H9 (cell line): ENCODE results near the gene DIS3L2. TPM values are rescaled to one million over a fixed set of nuclear protein-coding genes. Genes with fewer than 3 reads are reported as not detected.

Source experiments
- DNase-seq: peaks from one replicate; pipeline ENCODE4 v3.0.0-alpha.2; 2017
- H2AFZ ChIP-seq: one replicate; pipeline ENCODE4 v1.6.1; 2013; ENCODE audit warnings: mild to moderate bottlenecking, low read length, control low read depth, moderate library complexity
- H2AK5ac ChIP-seq: 2 replicates; pipeline ENCODE4 v1.6.1; 2013; ENCODE audit warnings: low read length, control low read depth, mixed read lengths; ENCODE audit not compliant: insufficient read length
- H2BK120ac ChIP-seq: one replicate; pipeline ENCODE4 v1.6.1; 2013; ENCODE audit warnings: low read depth, mild to moderate bottlenecking, low read length, control low read depth, inconsistent platforms; ENCODE audit not compliant: poor library complexity, severe bottlenecking
- H2BK12ac ChIP-seq: 2 replicates; pipeline ENCODE4 v1.6.1; 2013; ENCODE audit warnings: low read length, control low read depth, mixed read lengths, low read depth; ENCODE audit not compliant: insufficient read length
- H2BK15ac ChIP-seq: 2 replicates; pipeline ENCODE4 v1.6.1; 2013; ENCODE audit warnings: low read depth, low read length, control low read depth
- H2BK20ac ChIP-seq: one replicate; pipeline ENCODE4 v1.6.1; 2013; ENCODE audit warnings: low read depth, mild to moderate bottlenecking, low read length, control low read depth, inconsistent platforms; ENCODE audit not compliant: poor library complexity, severe bottlenecking
- H2BK5ac ChIP-seq: 2 replicates; pipeline ENCODE4 v1.6.1; 2013; ENCODE audit warnings: low read length, control low read depth, mixed read lengths; ENCODE audit not compliant: insufficient read length
- H3K14ac ChIP-seq: 2 replicates; pipeline ENCODE4 v1.6.1; 2013; ENCODE audit warnings: low read length, control low read depth; ENCODE audit not compliant: insufficient read depth
- H3K18ac ChIP-seq: 2 replicates; pipeline ENCODE4 v1.6.1; 2013; ENCODE audit warnings: low read depth, mild to moderate bottlenecking, mixed read lengths, low read length, control low read depth; ENCODE audit not compliant: insufficient read length
- H3K23ac ChIP-seq: 2 replicates; pipeline ENCODE4 v1.6.1; 2013; ENCODE audit warnings: low read length, control low read depth, mixed read lengths, low read depth; ENCODE audit not compliant: insufficient read length
- H3K23me2 ChIP-seq: 2 replicates; pipeline ENCODE4 v1.6.1; 2013; ENCODE audit warnings: low read depth, mild to moderate bottlenecking, mixed read lengths, low read length, control low read depth; ENCODE audit not compliant: insufficient read length, poor library complexity, severe bottlenecking
- H3K27ac ChIP-seq: 2 replicates; pipeline ENCODE4 v1.5.1; 2013; ENCODE audit warnings: low read length, control low read depth, mixed read lengths, low read depth; ENCODE audit not compliant: insufficient read length
- H3K27me3 ChIP-seq: 2 replicates; pipeline ENCODE4 v1.6.1; 2013; ENCODE audit warnings: low read length, control low read depth, inconsistent platforms; ENCODE audit not compliant: insufficient read depth
- H3K4ac ChIP-seq: 2 replicates; pipeline ENCODE4 v1.6.1; 2013; ENCODE audit warnings: low read depth, mild to moderate bottlenecking, control low read depth, inconsistent platforms, low read length, moderate library complexity
- H3K4me1 ChIP-seq: 2 replicates; pipeline ENCODE4 v1.6.1; 2013; ENCODE audit warnings: low read length, control low read depth, inconsistent platforms; ENCODE audit not compliant: insufficient read depth
- H3K4me2 ChIP-seq: 2 replicates; pipeline ENCODE4 v1.6.1; 2013; ENCODE audit warnings: low read length, control low read depth, mixed read lengths; ENCODE audit not compliant: insufficient read length, insufficient read depth
- H3K56ac ChIP-seq: 2 replicates; pipeline ENCODE4 v1.6.1; 2013; ENCODE audit warnings: low read depth, mild to moderate bottlenecking, mixed read lengths, low read length, control low read depth; ENCODE audit not compliant: insufficient read length
- H3K79me1 ChIP-seq: 2 replicates; pipeline ENCODE4 v1.6.1; 2013; ENCODE audit warnings: low read depth, mild to moderate bottlenecking, moderate library complexity, low read length, control low read depth, inconsistent platforms; ENCODE audit not compliant: insufficient read depth, poor library complexity, severe bottlenecking
- H3K79me2 ChIP-seq: 2 replicates; pipeline ENCODE4 v1.6.1; 2013; ENCODE audit warnings: low read length, control low read depth, inconsistent platforms; ENCODE audit not compliant: insufficient read depth
- H3K9ac ChIP-seq: 2 replicates; pipeline ENCODE4 v1.6.1; 2013; ENCODE audit warnings: low read length, control low read depth, mixed read lengths; ENCODE audit not compliant: insufficient read length; ENCODE audit errors: extremely low read depth
- H3K9me3 ChIP-seq: one replicate; pipeline ENCODE4 v1.6.1; 2013; ENCODE audit warnings: low read depth, low read length, inconsistent platforms; ENCODE audit not compliant: control insufficient read depth
- H3T11ph ChIP-seq: one replicate; pipeline ENCODE4 v1.6.1; 2013; ENCODE audit warnings: mild to moderate bottlenecking, low read length, control low read depth, inconsistent platforms
- H4K20me1 ChIP-seq: one replicate; pipeline ENCODE4 v1.6.1; 2013; ENCODE audit not compliant: control insufficient read depth, insufficient read length, insufficient read depth
- H4K5ac ChIP-seq: 2 replicates; pipeline ENCODE4 v1.6.1; 2013; ENCODE audit warnings: low read depth, mild to moderate bottlenecking, mixed read lengths, low read length, control low read depth; ENCODE audit not compliant: insufficient read length
- H4K8ac ChIP-seq: replicated peaks from 2 replicates; pipeline ENCODE4 v1.6.1; 2013; ENCODE audit warnings: low read length, control low read depth, mixed read lengths, low read depth; ENCODE audit not compliant: insufficient read length
- H4K91ac ChIP-seq: 2 replicates; pipeline ENCODE4 v1.6.1; 2013; ENCODE audit warnings: low read depth, mild to moderate bottlenecking, moderate library complexity, mixed read lengths, low read length, control low read depth; ENCODE audit not compliant: insufficient read length
- H3K27ac Mint-ChIP-seq, 3 experiments: 2 replicates in 2 of 3; 3 replicates in 1 of 3; pipeline ENCODE4 v1.8.0; 2020 to 2021; ENCODE audit warnings: mixed read lengths in 3 of 3, mild to moderate bottlenecking in 1 of 3, moderate library complexity in 1 of 3
- H3K27me3 Mint-ChIP-seq: 2 replicates; pipeline ENCODE4 v1.8.0; 2021; ENCODE audit warnings: low read depth, mild to moderate bottlenecking, moderate library complexity, mixed read lengths
- H3K36me3 Mint-ChIP-seq, 3 experiments: 2 replicates in 2 of 3; 3 replicates in 1 of 3; pipeline ENCODE4 v1.8.0; 2020 to 2021; ENCODE audit warnings: low read depth in 3 of 3, mixed read lengths in 3 of 3; ENCODE audit not compliant: insufficient read depth in 1 of 3
- H3K4me1 Mint-ChIP-seq, 2 experiments: 2 replicates each; pipeline ENCODE4 v1.8.0; 2020; ENCODE audit warnings: mixed read lengths in 2 of 2
- H3K4me3 Mint-ChIP-seq, 2 experiments: 2 replicates in 1 of 2; 3 replicates in 1 of 2; pipeline ENCODE4 v1.8.0; 2020 to 2021; ENCODE audit warnings: mild to moderate bottlenecking in 2 of 2, mixed read lengths in 2 of 2, moderate library complexity in 1 of 2
- H3K9me3 Mint-ChIP-seq, 2 experiments: 2 replicates in 1 of 2; 3 replicates in 1 of 2; pipeline ENCODE4 v1.8.0; 2020; ENCODE audit warnings: mild to moderate bottlenecking in 2 of 2, mixed read lengths in 2 of 2, moderate library complexity in 1 of 2
- total RNA-seq: library from RNA; stranded (reverse); gene quantifications from 2 replicates; pipeline ENCODE4 v1.2.1, GENCODE V29; 2021
- TF ChIP-seq, protein P1 (sequence below): fragments of 200-600 bp; sonication (generic); conservative IDR thresholded peaks from 3 replicates; pipeline ENCODE4 v1.8.0; 2021; ENCODE audit warnings: antibody characterized with exemption, mild to moderate bottlenecking

The DIS3L2 gene
- total RNA-seq, 1 experiment from 2014 or later: 28.1 TPM

GRCh38 chr2:231998046-231998445 lies 36.5 kb downstream of the DIS3L2 start:
- 0 out of 2 replicates have a peak, but pooled peaks cover 2% of the 10 kb centered on the region for H3K79me2 ChIP-seq
- no peak overlapping the region for H3K4ac ChIP-seq
- no peak overlapping the region for H4K8ac ChIP-seq
- no peaks in the 10 kb centered on the region for H4K20me1 ChIP-seq
- no peak overlapping the region for H2BK5ac ChIP-seq
- TF ChIP-seq, protein P1, sequence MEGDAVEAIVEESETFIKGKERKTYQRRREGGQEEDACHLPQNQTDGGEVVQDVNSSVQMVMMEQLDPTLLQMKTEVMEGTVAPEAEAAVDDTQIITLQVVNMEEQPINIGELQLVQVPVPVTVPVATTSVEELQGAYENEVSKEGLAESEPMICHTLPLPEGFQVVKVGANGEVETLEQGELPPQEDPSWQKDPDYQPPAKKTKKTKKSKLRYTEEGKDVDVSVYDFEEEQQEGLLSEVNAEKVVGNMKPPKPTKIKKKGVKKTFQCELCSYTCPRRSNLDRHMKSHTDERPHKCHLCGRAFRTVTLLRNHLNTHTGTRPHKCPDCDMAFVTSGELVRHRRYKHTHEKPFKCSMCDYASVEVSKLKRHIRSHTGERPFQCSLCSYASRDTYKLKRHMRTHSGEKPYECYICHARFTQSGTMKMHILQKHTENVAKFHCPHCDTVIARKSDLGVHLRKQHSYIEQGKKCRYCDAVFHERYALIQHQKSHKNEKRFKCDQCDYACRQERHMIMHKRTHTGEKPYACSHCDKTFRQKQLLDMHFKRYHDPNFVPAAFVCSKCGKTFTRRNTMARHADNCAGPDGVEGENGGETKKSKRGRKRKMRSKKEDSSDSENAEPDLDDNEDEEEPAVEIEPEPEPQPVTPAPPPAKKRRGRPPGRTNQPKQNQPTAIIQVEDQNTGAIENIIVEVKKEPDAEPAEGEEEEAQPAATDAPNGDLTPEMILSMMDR: no peak
- no peak overlapping the region for H3K4me2 ChIP-seq
- no peak overlapping the region for H3T11ph ChIP-seq
- H3K4me1 ChIP-seq: no peaks in the 10 kb centered on the region
- no peak overlapping the region for H3K56ac ChIP-seq
- no peak overlapping the region for H2AK5ac ChIP-seq
- H2BK20ac ChIP-seq: no peak overlapping the region
- no peaks in the 10 kb centered on the region for H3K27me3 ChIP-seq
- peaks cover 9 to 10% of the 10 kb centered on the region in 2 experiments; a peak in 3 of 4 replicates for H3K4me1 Mint-ChIP-seq
- H3K4me3 Mint-ChIP-seq: no peak overlapping the region
- H3K27ac Mint-ChIP-seq: peak overlapping the region in 2 of 3 experiments; percentile 40 to 63; a peak in 2 of 7 replicates
- no peaks in the 10 kb centered on the region for H3K27me3 Mint-ChIP-seq
- no peak overlapping the region for H3K9ac ChIP-seq
- no peak overlapping the region for H3K23ac ChIP-seq
- no peak overlapping the region for H2AFZ ChIP-seq
- H3K9me3 ChIP-seq: no peaks in the 10 kb centered on the region
- H3K36me3 Mint-ChIP-seq: no peaks in the 10 kb centered on the region
- no peak overlapping the region for H3K18ac ChIP-seq
- DNase-seq: no peak
- no peak overlapping the region for H3K27ac ChIP-seq
- no peaks in the 10 kb centered on the region for H3K79me1 ChIP-seq
- no peaks in the 10 kb centered on the region for H3K23me2 ChIP-seq
- H2BK15ac ChIP-seq: no peak overlapping the region
- H4K91ac ChIP-seq: no peak overlapping the region
- no peaks in the 10 kb centered on the region for H3K9me3 Mint-ChIP-seq
- H2BK12ac ChIP-seq: no peak overlapping the region
- H4K5ac ChIP-seq: no peak overlapping the region
- H2BK120ac ChIP-seq: no peak overlapping the region
- H3K14ac ChIP-seq: no peak overlapping the region
